HepG2 (cell line): ENCODE measurements around the gene RNASE8. TPM values are rescaled to one million over a fixed set of nuclear protein-coding genes. Genes with fewer than 3 reads are reported as not detected.
A peak's percentile ranks its signal among the peaks of the same experiment; 100 is the strongest.

Experiments
- ATF4 ChIP-seq, 2 experiments: fragments of 450-650 bp in 1 of 2; sonication (generic) in 1 of 2; formaldehyde crosslinking; IDR thresholded peaks; 2 replicates each; pipeline versions ENCODE4 v1.5.0 to v1.8.0; 2020 to 2022; ENCODE audit warnings: mild to moderate bottlenecking in 1 of 2, missing genetic modification reagents in 1 of 2
- ATF7 ChIP-seq, 2 experiments: fragments of 450-650 bp in 1 of 2; sonication (generic) in 1 of 2; formaldehyde crosslinking in 1 of 2; IDR thresholded peaks; 2 replicates each; pipeline versions ENCODE4 v1.4.0 to v1.6.1; 2016 to 2020; ENCODE audit warnings: antibody characterized with exemption in 1 of 2, mild to moderate bottlenecking in 1 of 2, missing genetic modification reagents in 1 of 2
- BRD4 ChIP-seq: sonication (generic); formaldehyde crosslinking; IDR thresholded peaks from 2 replicates; pipeline ENCODE4 v1.4.0; 2020; ENCODE audit warnings: missing genetic modification reagents
- CENPBD1 ChIP-seq: sonication (generic); formaldehyde crosslinking; IDR thresholded peaks from 2 replicates; pipeline ENCODE4 v1.8.0; 2022; ENCODE audit warnings: missing genetic modification reagents, low read depth, mild to moderate bottlenecking, borderline replicate concordance
- CREM ChIP-seq, 2 experiments: sonication (generic) in 1 of 2; formaldehyde crosslinking in 1 of 2; IDR thresholded peaks; 2 replicates each; pipeline versions ENCODE4 v1.4.0 to v1.6.1; 2016 to 2020; ENCODE audit warnings: antibody characterized with exemption in 1 of 2, mild to moderate bottlenecking in 1 of 2, missing genetic modification reagents in 1 of 2
- KAT7 ChIP-seq: IDR thresholded peaks from 2 replicates; pipeline ENCODE4 v1.6.1; 2018; ENCODE audit warnings: borderline replicate concordance, missing compliant biosample characterization
- NFE2L2 ChIP-seq: fragments of 150-350 bp; IDR thresholded peaks from 2 replicates; pipeline ENCODE4 v1.6.1; 2014; ENCODE audit warnings: low read length
- NR1H2 ChIP-seq: sonication (generic); formaldehyde crosslinking; IDR thresholded peaks from 2 replicates; pipeline ENCODE4 v1.8.1; 2022; ENCODE audit warnings: low read depth, missing genetic modification reagents, borderline replicate concordance
- USF2 ChIP-seq, 2 experiments: sonication (generic) in 1 of 2; formaldehyde crosslinking in 1 of 2; IDR thresholded peaks; 2 replicates each; pipeline versions ENCODE4 v1.5.1 to v1.6.1; 2011 to 2020; ENCODE audit warnings: borderline replicate concordance in 1 of 2, low read depth in 1 of 2, low read length in 1 of 2, mild to moderate bottlenecking in 1 of 2, missing genetic modification reagents in 1 of 2, moderate library complexity in 1 of 2
- YY1 ChIP-seq: IDR thresholded peaks from 2 replicates; pipeline ENCODE4 v1.6.1; 2011; ENCODE audit warnings: low read length, low read depth, moderate library complexity, mild to moderate bottlenecking; ENCODE audit not compliant: insufficient read depth, insufficient replicate concordance
- ZBTB33 ChIP-seq: sonication (generic); formaldehyde crosslinking; IDR thresholded peaks from 2 replicates; pipeline ENCODE4 v1.4.0; 2020; ENCODE audit warnings: missing genetic modification reagents
- ZNF143 ChIP-seq: sonication (generic); formaldehyde crosslinking; IDR thresholded peaks from 2 replicates; pipeline ENCODE4 v1.4.0; 2020; ENCODE audit warnings: missing genetic modification reagents
- ZNF17 ChIP-seq: sonication (generic); formaldehyde crosslinking; IDR thresholded peaks from 2 replicates; pipeline ENCODE4 v1.5.0; 2020; ENCODE audit warnings: mild to moderate bottlenecking, missing genetic modification reagents
- ZNF335 ChIP-seq: sonication (generic); formaldehyde crosslinking; IDR thresholded peaks from 2 replicates; pipeline ENCODE4 v1.4.0; 2020; ENCODE audit warnings: missing genetic modification reagents
- ZNF564 ChIP-seq: sonication (generic); formaldehyde crosslinking; IDR thresholded peaks from 2 replicates; pipeline ENCODE4 v1.8.1; 2023; ENCODE audit warnings: mild to moderate bottlenecking, missing genetic modification reagents
- ZNF660 ChIP-seq: sonication (generic); formaldehyde crosslinking; IDR thresholded peaks from 2 replicates; pipeline ENCODE4 v1.5.1; 2020; ENCODE audit warnings: mild to moderate bottlenecking, low read depth, missing genetic modification reagents, borderline replicate concordance
- polyA plus RNA-seq, 8 experiments: library from polyadenylated mRNA; depleted of rRNA in 3 of 8; stranded (reverse) in 7 of 8; unstranded in 1 of 8; fragments of >200 nt; fragmentation: Illumina TruSeq in 4 of 8; extraction: Trizol in 4 of 8; gene quantifications; 2 replicates each; pipeline versions ENCODE4 v1.2.1 to v1.2.3, GENCODE V29; 2011 to 2016; ENCODE audit warnings: low read depth in 4 of 8, missing spikeins in 1 of 8, mixed read lengths in 1 of 8; ENCODE audit not compliant: insufficient read depth in 1 of 8
- total RNA-seq, 5 experiments: library from RNA; depleted of rRNA; stranded (reverse); fragments of >200 nt; fragmentation: Illumina TruSeq; extraction: Trizol; gene quantifications; 2 replicates each; pipeline ENCODE4 v1.2.3, GENCODE V29; 2016; ENCODE audit warnings: low read depth in 1 of 5
- TF ChIP-seq, protein P1 (sequence below): sonication (generic); formaldehyde crosslinking; IDR thresholded peaks from 2 replicates; pipeline ENCODE4 v1.4.0; 2020; ENCODE audit warnings: missing genetic modification reagents, borderline replicate concordance
- TF ChIP-seq, protein P2 (sequence below): fragments of 450-650 bp; IDR thresholded peaks from 2 replicates; pipeline ENCODE4 v1.6.1; 2016

RNASE8 gene
- total and polyA plus RNA-seq, 2 of the 13 experiments (the other 11 are each of a cell fraction or from before 2014, with no cell fraction given): not detected

DNA sequence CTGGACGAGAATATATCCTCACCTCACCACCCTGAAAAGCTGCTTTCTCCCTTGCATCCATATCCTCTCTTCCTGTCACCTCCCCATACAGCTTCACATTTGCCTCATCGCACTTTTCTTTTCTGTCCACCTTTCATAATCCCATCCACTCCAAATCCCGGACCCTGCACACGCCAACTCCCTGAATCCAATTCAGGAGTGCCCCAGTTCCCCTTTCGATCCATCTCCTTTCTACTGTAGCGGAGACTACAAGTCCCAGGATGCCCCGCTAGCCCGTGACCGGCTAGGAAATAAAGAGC lies 45.7 kb downstream of the RNASE8 start (continued):
- TF ChIP-seq, protein P1, sequence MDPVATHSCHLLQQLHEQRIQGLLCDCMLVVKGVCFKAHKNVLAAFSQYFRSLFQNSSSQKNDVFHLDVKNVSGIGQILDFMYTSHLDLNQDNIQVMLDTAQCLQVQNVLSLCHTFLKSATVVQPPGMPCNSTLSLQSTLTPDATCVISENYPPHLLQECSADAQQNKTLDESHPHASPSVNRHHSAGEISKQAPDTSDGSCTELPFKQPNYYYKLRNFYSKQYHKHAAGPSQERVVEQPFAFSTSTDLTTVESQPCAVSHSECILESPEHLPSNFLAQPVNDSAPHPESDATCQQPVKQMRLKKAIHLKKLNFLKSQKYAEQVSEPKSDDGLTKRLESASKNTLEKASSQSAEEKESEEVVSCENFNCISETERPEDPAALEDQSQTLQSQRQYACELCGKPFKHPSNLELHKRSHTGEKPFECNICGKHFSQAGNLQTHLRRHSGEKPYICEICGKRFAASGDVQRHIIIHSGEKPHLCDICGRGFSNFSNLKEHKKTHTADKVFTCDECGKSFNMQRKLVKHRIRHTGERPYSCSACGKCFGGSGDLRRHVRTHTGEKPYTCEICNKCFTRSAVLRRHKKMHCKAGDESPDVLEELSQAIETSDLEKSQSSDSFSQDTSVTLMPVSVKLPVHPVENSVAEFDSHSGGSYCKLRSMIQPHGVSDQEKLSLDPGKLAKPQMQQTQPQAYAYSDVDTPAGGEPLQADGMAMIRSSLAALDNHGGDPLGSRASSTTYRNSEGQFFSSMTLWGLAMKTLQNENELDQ (CRISPR knock-in tag): no peak
- TF ChIP-seq ATF7 (IDR thresholded peaks at IDR 0.05) (no peak), ATF7 (CRISPR knock-in tag; IDR thresholded peaks at IDR 0.05) (no peak; the same call in 1 of the 2 replicates), BRD4 (CRISPR knock-in tag) (no peak), NR1H2 (CRISPR knock-in tag) (no peak), USF2 (IDR thresholded peaks at IDR 0.05; ENCODE audit: low read depth, low read length) (no peak), USF2 (CRISPR knock-in tag; IDR thresholded peaks at IDR 0.05; ENCODE audit: borderline replicate concordance) (peak; percentile 77; the same call in 1 of the 2 replicates), CENPBD1 (CRISPR knock-in tag) (no peak), YY1 (peak; percentile 74), ZNF660 (no peak), ZNF335 (no peak), KAT7 (CRISPR knock-in tag) (no peak), ZNF143 (CRISPR knock-in tag) (peak; percentile 96), ZNF564 (CRISPR knock-in tag) (no peak), CREM (IDR thresholded peaks at IDR 0.05) (peak; percentile 90; the same call in 1 of the 2 replicates), CREM (CRISPR knock-in tag; IDR thresholded peaks at IDR 0.05) (no peak), ATF4 (CRISPR knock-in tag; IDR thresholded peaks at IDR 0.05) (peak in 1 of 2 experiments; percentile 73; a peak in 2 of 4 replicates), ZNF17 (no peak), ZBTB33 (CRISPR knock-in tag) (no peak), NFE2L2 (0 out of 2 replicates have a peak, but pooled peaks have one; percentile 23)
- TF ChIP-seq, protein P2, sequence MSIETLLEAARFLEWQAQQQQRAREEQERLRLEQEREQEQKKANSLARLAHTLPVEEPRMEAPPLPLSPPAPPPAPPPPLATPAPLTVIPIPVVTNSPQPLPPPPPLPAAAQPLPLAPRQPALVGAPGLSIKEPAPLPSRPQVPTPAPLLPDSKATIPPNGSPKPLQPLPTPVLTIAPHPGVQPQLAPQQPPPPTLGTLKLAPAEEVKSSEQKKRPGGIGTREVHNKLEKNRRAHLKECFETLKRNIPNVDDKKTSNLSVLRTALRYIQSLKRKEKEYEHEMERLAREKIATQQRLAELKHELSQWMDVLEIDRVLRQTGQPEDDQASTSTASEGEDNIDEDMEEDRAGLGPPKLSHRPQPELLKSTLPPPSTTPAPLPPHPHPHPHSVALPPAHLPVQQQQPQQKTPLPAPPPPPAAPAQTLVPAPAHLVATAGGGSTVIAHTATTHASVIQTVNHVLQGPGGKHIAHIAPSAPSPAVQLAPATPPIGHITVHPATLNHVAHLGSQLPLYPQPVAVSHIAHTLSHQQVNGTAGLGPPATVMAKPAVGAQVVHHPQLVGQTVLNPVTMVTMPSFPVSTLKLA: 0 out of 2 replicates have a peak, but pooled peaks have one; percentile 12
